A673 (cell line): ENCODE results near the gene WDR31. TPM values are rescaled to one million over a fixed set of nuclear protein-coding genes. Genes with fewer than 3 reads are reported as not detected.

Source experiments
- BruUV-seq: library from RNA; stranded (reverse); fragments of 400-500 nt; replicated peaks from 2 replicates; lab custom pipeline; 2021; lab: Mats Ljungman, UMichigan
- CTCF ChIA-PET: fragments of 300-600 bp; sonication (Branson Sonifier 250); formaldehyde crosslinking; loops from one replicate; lab custom pipeline; 2022; ENCODE audit warnings: antibody characterized with exemption; lab: Charles Lee
- POLR2A ChIA-PET: fragments of 300-600 bp; sonication (Branson Sonifier 250); formaldehyde crosslinking; loops from one replicate; lab custom pipeline; 2022; ENCODE audit warnings: antibody characterized with exemption; ENCODE audit not compliant: low non-redundant PET; lab: Charles Lee
- DNase-seq: peaks from one replicate; pipeline ENCODE4 v3.0.0-alpha.2; 2015; ENCODE audit warnings: low spot score
- H3K27ac ChIP-seq: fragments of 200-600 bp; sonication (generic); 2 replicates; pipeline ENCODE4 v1.5.1; 2016; ENCODE audit warnings: mixed run types, low read depth, mild to moderate bottlenecking, mixed read lengths, antibody characterized with exemption, low read length; ENCODE audit not compliant: poor library complexity, severe bottlenecking
- H3K27me3 ChIP-seq: fragments of 200-600 bp; sonication (generic); replicated peaks from 2 replicates; pipeline ENCODE4 v1.6.1; 2017; ENCODE audit warnings: mixed run types, low read depth, mild to moderate bottlenecking, mixed read lengths, antibody characterized with exemption, low read length; ENCODE audit not compliant: insufficient read depth, poor library complexity
- H3K36me3 ChIP-seq: fragments of 200-600 bp; sonication (generic); 2 replicates; pipeline ENCODE4 v1.6.1; 2016; ENCODE audit warnings: mixed run types, mild to moderate bottlenecking, mixed read lengths, antibody characterized with exemption, low read length; ENCODE audit not compliant: insufficient read depth, poor library complexity, severe bottlenecking
- H3K4me1 ChIP-seq: fragments of 200-600 bp; sonication (generic); 2 replicates; pipeline ENCODE4 v1.6.1; 2017; ENCODE audit warnings: mixed run types, mild to moderate bottlenecking, mixed read lengths, antibody characterized with exemption, low read length; ENCODE audit not compliant: insufficient read depth, poor library complexity, severe bottlenecking
- H3K4me3 ChIP-seq: fragments of 200-600 bp; sonication (generic); 2 replicates; pipeline ENCODE4 v1.5.1; 2016; ENCODE audit warnings: low read depth, mixed run types, mild to moderate bottlenecking, mixed read lengths, low read length; ENCODE audit not compliant: poor library complexity, severe bottlenecking
- H3K9me3 ChIP-seq: fragments of 200-600 bp; sonication (generic); 2 replicates; pipeline ENCODE4 v1.6.1; 2016; ENCODE audit warnings: mixed run types, low read depth, mild to moderate bottlenecking, mixed read lengths, antibody characterized with exemption, low read length; ENCODE audit not compliant: poor library complexity, severe bottlenecking
- CTCF ChIP-seq: fragments of 300-800, 200-600 bp; sonication (generic); conservative IDR thresholded peaks from 2 replicates; pipeline ENCODE4 v1.5.1; 2017; ENCODE audit warnings: low read depth, mild to moderate bottlenecking, antibody characterized with exemption, low read length, moderate library complexity, mixed read lengths
- EZH2 ChIP-seq: fragments of 200-600 bp; sonication (generic); IDR thresholded peaks from 2 replicates; pipeline ENCODE4 v1.6.1; 2017; ENCODE audit warnings: borderline replicate concordance, low read depth, mild to moderate bottlenecking, mixed read lengths, antibody characterized with exemption, low read length; ENCODE audit not compliant: poor library complexity, severe bottlenecking
- intact Hi-C: fragments of 100-400 bp; cut with micrococcal nuclease; formaldehyde crosslinking; loops from one replicate; pipeline ENCODE4 v1.10.0; 2022; ENCODE audit not compliant: unreplicated experiment
- total RNA-seq: library from RNA; stranded (reverse); gene quantifications from 2 replicates; pipeline ENCODE4 v1.2.3, GENCODE V29; 2021

The WDR31 gene
- total RNA-seq, 1 experiment from 2014 or later = 1.3 TPM

- H3K4me1 ChIP-seq = peaks cover 5% of the 10 kb centered on the region
- DNase-seq = no peak
- H3K36me3 ChIP-seq = no peaks in the 10 kb centered on the region
- ChIA-PET CTCF (interaction anchor here (0.5 kb wide), 1 partner anchor 152 kb away, joined by 4 read pairs; no protein-coding TSS in a partner anchor), POLR2A (no interaction called here)
- H3K27ac ChIP-seq = no peak overlapping the region
- no peaks in the 10 kb centered on the region for H3K9me3 ChIP-seq
- no TSS peak for BruUV-seq
- no peak for TF ChIP-seq EZH2
- no peak for TF ChIP-seq CTCF
- intact Hi-C loops = no loop called here
- no peaks in the 10 kb centered on the region for H3K27me3 ChIP-seq
- H3K4me3 ChIP-seq = no peak overlapping the region
These were observed 2.4 kb downstream of the WDR31 start for GRCh38 chr9:113337714-113338113.

GRCh38 chr9:113331780-113332179, 8.3 kb downstream of the WDR31 start:
- Histone ChIP-seq H3K9me3 (no peaks in the 10 kb centered on the region), H3K4me1 (no peaks in the 10 kb centered on the region), H3K4me3 (no peak overlapping the region), H3K27ac (no peak overlapping the region), H3K27me3 (no peaks in the 10 kb centered on the region), H3K36me3 (no peaks in the 10 kb centered on the region)
- no peak for DNase-seq
- ChIA-PET CTCF (no interaction called here), POLR2A (no interaction called here)
- intact Hi-C loops = no loop called here
- no TSS peak for BruUV-seq
- TF ChIP-seq CTCF (no peak), EZH2 (no peak)

- Histone ChIP-seq H3K36me3 (no peaks in the 10 kb centered on the region), H3K4me1 (no peaks in the 10 kb centered on the region), H3K9me3 (no peaks in the 10 kb centered on the region), H3K27ac (no peak overlapping the region), H3K27me3 (no peaks in the 10 kb centered on the region), H3K4me3 (no peak overlapping the region)
- intact Hi-C loops = no loop called here
- no peak for DNase-seq
- POLR2A ChIA-PET = no interaction called here
- no TSS peak for BruUV-seq
- no peak for TF ChIP-seq CTCF
- TF ChIP-seq EZH2 = no peak
- CTCF ChIA-PET = no interaction called here
These were observed 11.9 kb downstream of the WDR31 start for GRCh38 chr9:113328045-113328782.
